Astrocyte (in vitro differentiated cells and primary cell): ENCODE results near the gene HEATR1. TPM values are rescaled to one million over a fixed set of nuclear protein-coding genes. Genes with fewer than 3 reads are reported as not detected.

ENCODE experiments used
- DNase-seq: peaks from one replicate; pipeline ENCODE4 v3.0.0-alpha.2; 2010; ENCODE audit warnings: low read depth
- FAIRE-seq: peaks from 2 replicates; lab custom pipeline; 2011; peaks lifted over from hg19 to GRCh38; lab: Jason Lieb, UNC
- H2AFZ ChIP-seq: 2 replicates; pipeline ENCODE4 v1.6.0; 2012; ENCODE audit warnings: low read depth, low read length, inconsistent platforms
- H3K27ac ChIP-seq: 2 replicates; pipeline ENCODE4 v1.5.1; 2011; ENCODE audit warnings: low read depth, low read length, inconsistent platforms
- H3K27me3 ChIP-seq: 2 replicates; pipeline ENCODE4 v1.6.0; 2011; ENCODE audit warnings: low read length, inconsistent platforms; ENCODE audit not compliant: insufficient read depth
- H3K36me3 ChIP-seq: 2 replicates; pipeline ENCODE4 v1.5.1; 2011; ENCODE audit warnings: low read length, inconsistent platforms; ENCODE audit not compliant: insufficient read depth
- H3K4me1 ChIP-seq: 2 replicates; pipeline ENCODE4 v1.5.1; 2011; ENCODE audit warnings: low read length, inconsistent platforms; ENCODE audit not compliant: insufficient read depth
- H3K4me2 ChIP-seq: 2 replicates; pipeline ENCODE4 v1.6.0; 2012; ENCODE audit warnings: low read length, inconsistent platforms
- H3K4me3 ChIP-seq: 2 replicates; pipeline ENCODE4 v1.5.1; 2011; ENCODE audit warnings: low read depth, mild to moderate bottlenecking, low read length, inconsistent platforms; ENCODE audit not compliant: insufficient read depth
- H3K79me2 ChIP-seq: 2 replicates; pipeline ENCODE4 v1.6.0; 2012; ENCODE audit warnings: mild to moderate bottlenecking, low read length, inconsistent platforms; ENCODE audit not compliant: insufficient read depth
- H3K9ac ChIP-seq: 2 replicates; pipeline ENCODE4 v1.6.0; 2012; ENCODE audit warnings: mild to moderate bottlenecking, low read length, inconsistent platforms
- H3K9me3 ChIP-seq: 2 replicates; pipeline ENCODE4 v1.5.1; 2012; ENCODE audit warnings: low read depth, mild to moderate bottlenecking, low read length, inconsistent platforms; ENCODE audit not compliant: insufficient read depth
- H4K20me1 ChIP-seq: 2 replicates; pipeline ENCODE4 v1.6.0; 2012; ENCODE audit warnings: low read length, inconsistent platforms; ENCODE audit not compliant: insufficient read depth
- H3K27ac Mint-ChIP-seq: one replicate; pipeline ENCODE4 v1.8.0; 2021; ENCODE audit warnings: mild to moderate bottlenecking, mixed read lengths; ENCODE audit not compliant: unreplicated experiment
- H3K27me3 Mint-ChIP-seq: one replicate; pipeline ENCODE4 v1.8.0; 2021; ENCODE audit warnings: low read depth, mixed read lengths; ENCODE audit not compliant: unreplicated experiment
- H3K36me3 Mint-ChIP-seq: one replicate; pipeline ENCODE4 v1.8.0; 2021; ENCODE audit warnings: low read depth, mixed read lengths; ENCODE audit not compliant: unreplicated experiment
- H3K4me1 Mint-ChIP-seq: one replicate; pipeline ENCODE4 v1.8.0; 2021; ENCODE audit warnings: low read depth, mixed read lengths; ENCODE audit not compliant: unreplicated experiment
- H3K4me3 Mint-ChIP-seq: one replicate; pipeline ENCODE4 v1.8.0; 2021; ENCODE audit warnings: mild to moderate bottlenecking, moderate library complexity, mixed read lengths; ENCODE audit not compliant: unreplicated experiment
- H3K9me3 Mint-ChIP-seq: one replicate; pipeline ENCODE4 v1.8.0; 2021; ENCODE audit warnings: mild to moderate bottlenecking, mixed read lengths; ENCODE audit not compliant: unreplicated experiment
- EZH2 ChIP-seq: IDR thresholded peaks from 2 replicates; pipeline ENCODE4 v1.6.1; 2012; ENCODE audit warnings: mild to moderate bottlenecking, low read length, inconsistent platforms; ENCODE audit not compliant: insufficient read depth
- total RNA-seq: library from RNA; stranded (reverse); gene quantifications from 2 replicates; pipeline ENCODE4 v1.2.1, GENCODE V29; 2021
- TF ChIP-seq, protein P1 (sequence below): IDR thresholded peaks from 2 replicates; pipeline ENCODE4 v1.5.1; 2011; ENCODE audit warnings: low read depth, mild to moderate bottlenecking, inconsistent platforms, low read length, moderate library complexity; ENCODE audit not compliant: insufficient read depth

The HEATR1 gene
- total RNA-seq, 1 donor from 2014 or later = 43.3 TPM

- Histone ChIP-seq H3K27ac (no peak overlapping the region), H4K20me1 (no peaks in the 10 kb centered on the region), H3K36me3 (peaks cover 44% of the 10 kb centered on the region), H2AFZ (no peak overlapping the region), H3K79me2 (no peaks in the 10 kb centered on the region), H3K4me1 (no peaks in the 10 kb centered on the region), H3K9me3 (no peaks in the 10 kb centered on the region), H3K9ac (no peak overlapping the region), H3K4me3 (no peak overlapping the region), H3K27me3 (no peaks in the 10 kb centered on the region), H3K4me2 (no peak overlapping the region)
- FAIRE-seq (no peak), DNase-seq (no peak)
- H3K36me3 Mint-ChIP-seq = peaks cover 28% of the 10 kb centered on the region
- H3K9me3 Mint-ChIP-seq = no peaks in the 10 kb centered on the region
- no peak overlapping the region for H3K27ac Mint-ChIP-seq
- H3K4me3 Mint-ChIP-seq = no peak overlapping the region
- H3K4me1 Mint-ChIP-seq = peaks cover 16% of the 10 kb centered on the region
- TF ChIP-seq, protein P1, sequence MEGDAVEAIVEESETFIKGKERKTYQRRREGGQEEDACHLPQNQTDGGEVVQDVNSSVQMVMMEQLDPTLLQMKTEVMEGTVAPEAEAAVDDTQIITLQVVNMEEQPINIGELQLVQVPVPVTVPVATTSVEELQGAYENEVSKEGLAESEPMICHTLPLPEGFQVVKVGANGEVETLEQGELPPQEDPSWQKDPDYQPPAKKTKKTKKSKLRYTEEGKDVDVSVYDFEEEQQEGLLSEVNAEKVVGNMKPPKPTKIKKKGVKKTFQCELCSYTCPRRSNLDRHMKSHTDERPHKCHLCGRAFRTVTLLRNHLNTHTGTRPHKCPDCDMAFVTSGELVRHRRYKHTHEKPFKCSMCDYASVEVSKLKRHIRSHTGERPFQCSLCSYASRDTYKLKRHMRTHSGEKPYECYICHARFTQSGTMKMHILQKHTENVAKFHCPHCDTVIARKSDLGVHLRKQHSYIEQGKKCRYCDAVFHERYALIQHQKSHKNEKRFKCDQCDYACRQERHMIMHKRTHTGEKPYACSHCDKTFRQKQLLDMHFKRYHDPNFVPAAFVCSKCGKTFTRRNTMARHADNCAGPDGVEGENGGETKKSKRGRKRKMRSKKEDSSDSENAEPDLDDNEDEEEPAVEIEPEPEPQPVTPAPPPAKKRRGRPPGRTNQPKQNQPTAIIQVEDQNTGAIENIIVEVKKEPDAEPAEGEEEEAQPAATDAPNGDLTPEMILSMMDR = no peak
- TF ChIP-seq EZH2 = no peak
- no peaks in the 10 kb centered on the region for H3K27me3 Mint-ChIP-seq
Measured at GRCh38 chr1:236541710-236542109, 62.6 kb downstream of the HEATR1 start.

GRCh38 chr1:236540813-236541465 lies 63.4 kb downstream of the HEATR1 start:
- Histone ChIP-seq H3K79me2 (peaks cover 5% of the 10 kb centered on the region), H4K20me1 (peaks cover 1% of the 10 kb centered on the region), H2AFZ (no peak overlapping the region), H3K27ac (no peak overlapping the region), H3K9me3 (no peaks in the 10 kb centered on the region), H3K4me2 (no peak overlapping the region), H3K4me3 (no peak overlapping the region), H3K9ac (no peak overlapping the region), H3K4me1 (no peaks in the 10 kb centered on the region), H3K36me3 (peaks cover 38% of the 10 kb centered on the region), H3K27me3 (no peaks in the 10 kb centered on the region)
- Mint-ChIP-seq H3K27me3 (no peaks in the 10 kb centered on the region), H3K9me3 (no peaks in the 10 kb centered on the region), H3K4me1 (peaks cover 13% of the 10 kb centered on the region), H3K4me3 (no peak overlapping the region), H3K36me3 (peaks cover 28% of the 10 kb centered on the region), H3K27ac (no peak overlapping the region)
- TF ChIP-seq, protein P1 = no peak
- TF ChIP-seq EZH2 = no peak
- DNase-seq (no peak), FAIRE-seq (no peak)

DNA sequence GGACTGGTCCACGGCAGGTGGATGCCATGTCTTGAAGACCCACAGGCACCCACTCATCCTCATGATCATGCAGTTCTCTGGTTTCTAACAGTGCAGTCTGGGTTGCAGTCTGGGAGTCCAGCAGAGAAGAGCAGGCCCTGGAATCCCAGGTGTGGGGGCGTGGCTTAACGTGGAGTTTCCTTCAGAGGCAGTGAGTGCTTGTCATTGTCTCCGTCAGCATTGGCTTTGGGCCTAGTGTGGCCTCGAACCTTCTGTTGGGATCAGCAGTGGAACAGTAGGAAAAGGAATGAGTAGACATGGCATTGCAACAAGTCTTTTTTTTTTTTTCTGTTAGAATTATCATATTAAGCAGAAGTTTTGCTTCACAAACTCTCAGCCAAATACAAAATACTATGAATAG lies 67.8 kb downstream of the HEATR1 start:
- peaks cover 9% of the 10 kb centered on the region for H3K79me2 ChIP-seq
- no peak for FAIRE-seq

More for the DNA sequence above, 67.8 kb downstream of the HEATR1 start:
- no peaks in the 10 kb centered on the region for H3K9me3 Mint-ChIP-seq
- Histone ChIP-seq H4K20me1 (peaks cover 9% of the 10 kb centered on the region), H3K27ac (no peak overlapping the region), H3K36me3 (peaks cover 12% of the 10 kb centered on the region), H3K9ac (no peak overlapping the region), H3K4me2 (no peak overlapping the region), H3K4me3 (no peak overlapping the region), H3K9me3 (no peaks in the 10 kb centered on the region), H3K27me3 (no peaks in the 10 kb centered on the region), H3K4me1 (peaks cover 16% of the 10 kb centered on the region), H2AFZ (no peak overlapping the region)
- H3K27ac Mint-ChIP-seq = no peak overlapping the region
- H3K36me3 Mint-ChIP-seq = peaks cover 6% of the 10 kb centered on the region
- no peak overlapping the region for H3K4me3 Mint-ChIP-seq
- H3K4me1 Mint-ChIP-seq = peaks cover 16% of the 10 kb centered on the region
- H3K27me3 Mint-ChIP-seq = no peaks in the 10 kb centered on the region
- DNase-seq = no peak
- TF ChIP-seq, protein P1 = no peak
- TF ChIP-seq EZH2 = no peak
